IgD-negative memory B cell (primary cell): Measurements from ENCODE around the gene DERL2. TPM values are rescaled to one million over a fixed set of nuclear protein-coding genes. Genes with fewer than 3 reads are reported as not detected.

Experiments
- H3K27ac Mint-ChIP-seq, 3 donors: one replicate each; pipeline ENCODE4 v1.8.0; 2020 to 2022; ENCODE audit warnings: mild to moderate bottlenecking in 3 of 3, mixed read lengths in 3 of 3, moderate library complexity in 1 of 3
- H3K27me3 Mint-ChIP-seq: one replicate; pipeline ENCODE4 v1.8.0; 2021; ENCODE audit warnings: mixed read lengths
- H3K36me3 Mint-ChIP-seq: one replicate; pipeline ENCODE4 v1.8.0; 2020; ENCODE audit warnings: mild to moderate bottlenecking, mixed read lengths
- H3K4me1 Mint-ChIP-seq, 3 donors: one replicate each; pipeline ENCODE4 v1.8.0; 2020 to 2022; ENCODE audit warnings: mixed read lengths in 3 of 3, mild to moderate bottlenecking in 1 of 3
- H3K4me3 Mint-ChIP-seq, 4 donors: one replicate each; pipeline ENCODE4 v1.8.0; 2020 to 2022; ENCODE audit warnings: mild to moderate bottlenecking in 4 of 4, mixed read lengths in 4 of 4, moderate library complexity in 3 of 4
- H3K9me3 Mint-ChIP-seq, 3 donors: one replicate each; pipeline ENCODE4 v1.8.0; 2020 to 2021; ENCODE audit warnings: mixed read lengths in 3 of 3, mild to moderate bottlenecking in 1 of 3
- polyA plus RNA-seq: library from polyadenylated mRNA; unstranded; fragments of 300-500 nt; fragmentation: Illumina TruSeq; gene quantifications from one replicate; pipeline ENCODE4 v1.2.3, GENCODE V29; 2021

Gene DERL2
- 66.7 TPM for polyA plus RNA-seq

DNA sequence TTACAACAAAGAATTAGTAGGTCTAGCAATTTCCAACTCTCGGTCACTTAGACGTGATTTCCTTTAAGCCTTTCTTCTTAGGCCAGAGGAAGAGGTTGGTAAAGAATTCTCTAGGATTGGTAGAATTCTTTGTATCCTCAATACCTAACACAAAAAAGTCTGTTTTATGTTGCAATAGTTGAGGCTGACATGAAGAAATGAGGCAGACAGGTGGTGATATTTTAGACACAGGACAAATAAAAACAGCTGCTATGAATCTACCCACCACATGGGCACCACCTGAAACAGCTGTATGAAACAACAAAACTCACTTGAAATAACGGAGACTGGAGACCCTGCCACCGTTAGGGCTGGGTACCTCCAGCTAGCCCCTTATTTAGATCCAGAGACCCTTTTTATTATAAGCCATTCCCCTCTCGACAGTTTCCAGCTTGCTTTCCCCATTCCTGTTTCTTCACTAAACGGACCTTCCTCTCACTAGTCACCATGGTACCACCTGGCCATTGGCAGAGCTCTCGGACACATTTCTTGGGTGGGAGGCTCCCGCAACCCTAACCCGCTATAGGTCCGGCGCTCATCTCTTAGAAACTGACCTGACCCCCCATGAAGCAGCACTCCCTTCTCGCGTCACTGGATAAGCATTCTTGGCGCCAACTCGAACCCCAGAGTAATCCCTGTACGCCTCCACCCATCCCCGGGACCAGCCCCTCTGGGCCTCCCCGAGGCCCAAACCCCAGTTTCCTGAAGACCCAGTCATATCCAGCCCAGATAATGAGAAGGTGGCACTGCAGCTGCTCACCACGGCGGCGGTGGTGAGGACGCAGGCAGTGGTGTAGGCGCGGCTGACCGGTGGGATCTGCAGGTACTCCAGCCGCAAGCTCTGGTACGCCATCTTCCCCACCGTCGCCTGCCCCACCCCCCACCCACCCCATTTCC lies at the start of gene DERL2:
Gene DERL2, minus strand, starts transcription at position 909 of the 936 bp plus-strand sequence. Its CDS starts 17 bp downstream, at position 892.
- Mint-ChIP-seq H3K4me1 (peaks cover 21 to 44% (median 33%) of the 10 kb centered on the region in 3 donors), H3K4me3 (peak within 1 kb of the TSS; percentile 93 to 98 (median 96)), H3K27ac (peak within 1 kb of the TSS; percentile 99), H3K9me3 (no peaks in the 10 kb centered on the region), H3K36me3 (peaks cover 8% of the 10 kb centered on the region), H3K27me3 (peaks cover 3% of the 10 kb centered on the region)

DNA sequence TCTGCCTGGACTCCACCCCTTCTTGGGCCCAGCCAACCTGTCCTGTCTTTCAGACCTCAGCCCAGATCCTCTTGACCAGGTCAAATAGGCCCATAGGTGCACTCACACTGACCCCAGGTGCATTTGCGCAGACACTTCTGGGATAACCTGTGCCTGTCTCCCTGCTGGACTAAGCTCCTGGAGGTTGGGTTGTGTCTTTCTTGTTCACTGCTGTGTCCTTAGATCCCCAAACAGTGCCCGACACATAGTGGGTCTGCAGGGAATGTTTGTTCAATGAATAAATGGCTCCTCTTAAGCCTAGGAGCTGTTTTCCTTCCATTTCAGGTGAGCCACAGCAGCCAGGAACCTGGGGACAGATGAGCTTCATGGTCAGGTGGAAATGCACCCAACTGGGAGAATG lies 49.5 kb upstream of the DERL2 start:
- Mint-ChIP-seq H3K4me3 (no peak overlapping the region), H3K27me3 (no peaks in the 10 kb centered on the region), H3K4me1 (no peaks in the 10 kb centered on the region), H3K9me3 (no peaks in the 10 kb centered on the region), H3K36me3 (peaks cover 12% of the 10 kb centered on the region), H3K27ac (no peak overlapping the region)

DNA sequence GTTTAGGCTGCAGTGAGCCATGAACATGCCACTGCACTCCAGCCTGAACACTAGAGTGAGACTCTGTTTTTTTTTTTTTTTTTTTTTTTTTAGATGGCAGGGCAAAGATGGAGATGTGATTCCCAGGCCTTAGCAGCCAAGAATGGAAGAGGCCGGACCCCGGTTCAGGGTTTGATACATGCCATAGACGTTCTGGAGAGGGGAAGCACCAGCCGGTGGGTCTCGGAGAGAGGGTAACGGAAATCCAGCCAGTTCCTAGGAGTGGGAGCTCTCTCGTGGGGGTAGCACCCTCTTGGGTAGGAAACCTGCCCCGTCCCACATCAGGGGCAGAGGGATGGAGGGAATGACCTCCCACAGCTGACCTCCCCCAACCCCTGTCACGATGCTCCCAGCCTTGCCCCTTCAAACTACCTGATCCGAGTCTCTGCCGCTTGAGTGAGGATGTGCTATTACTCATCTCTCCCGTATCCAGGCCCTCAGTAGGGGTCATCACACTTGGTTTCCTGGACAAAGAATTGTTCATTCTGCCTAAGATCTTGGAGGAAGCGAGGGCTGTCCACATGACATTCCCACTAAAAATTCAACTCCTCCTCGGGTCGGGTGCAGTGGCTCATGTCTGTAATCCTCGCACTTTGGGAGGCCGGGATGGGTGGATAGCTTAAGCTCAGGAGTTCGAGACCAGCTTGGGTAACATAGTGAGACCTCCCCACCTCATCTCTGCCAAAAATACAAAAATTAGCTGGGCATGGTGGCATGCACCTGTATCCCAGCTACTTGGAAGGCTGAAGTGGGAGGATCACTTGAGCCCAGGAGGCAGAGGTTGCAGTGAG lies 47.7 kb upstream of the DERL2 start:
- H3K9me3 Mint-ChIP-seq: no peaks in the 10 kb centered on the region
- no peaks in the 10 kb centered on the region for H3K4me1 Mint-ChIP-seq
- H3K4me3 Mint-ChIP-seq: no peak overlapping the region
- no peaks in the 10 kb centered on the region for H3K27me3 Mint-ChIP-seq
- H3K27ac Mint-ChIP-seq: no peak overlapping the region
- peaks cover 8% of the 10 kb centered on the region for H3K36me3 Mint-ChIP-seq

DNA sequence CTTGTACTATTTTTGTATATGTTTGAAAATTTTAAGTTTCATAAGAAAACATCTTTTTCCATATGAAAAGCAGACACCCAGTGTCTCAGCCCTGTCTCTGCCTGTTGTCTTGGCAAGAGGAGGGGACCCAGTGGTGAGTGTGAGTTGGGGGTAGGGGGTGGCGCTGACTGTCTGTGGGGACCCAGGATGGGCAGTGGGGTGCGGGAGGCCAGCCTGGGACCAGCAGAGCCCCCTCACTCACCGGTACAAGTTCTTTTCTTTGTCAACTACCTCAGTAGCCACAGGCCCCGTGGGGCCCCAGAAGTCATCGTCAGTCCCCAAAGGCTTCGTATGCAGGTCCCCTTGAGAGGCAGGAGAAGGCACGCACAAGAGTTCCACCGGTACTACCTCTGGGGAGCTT lies 46.6 kb upstream of the DERL2 start:
- Mint-ChIP-seq H3K36me3 (peaks cover 8% of the 10 kb centered on the region), H3K27ac (no peak overlapping the region), H3K27me3 (no peaks in the 10 kb centered on the region), H3K4me1 (peaks cover 0 to 2% (median 0%) of the 10 kb centered on the region in 3 donors), H3K9me3 (no peaks in the 10 kb centered on the region), H3K4me3 (no peak overlapping the region)

DNA sequence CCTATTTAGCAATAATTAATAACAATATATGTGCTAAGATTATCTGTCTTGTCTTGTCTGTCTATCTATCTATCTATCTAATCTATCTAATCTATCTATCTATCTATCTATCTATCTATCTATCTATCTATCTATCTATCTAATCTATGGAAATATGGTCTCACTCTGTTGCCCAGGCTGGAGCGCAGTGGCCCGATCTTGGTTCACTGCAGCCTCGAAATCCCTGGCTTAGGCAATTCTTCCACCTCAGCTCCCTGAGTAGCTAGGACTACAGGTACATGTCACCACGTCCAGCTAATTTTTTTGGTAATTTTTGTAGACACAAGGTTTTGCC lies 45.1 kb upstream of the DERL2 start:
- Mint-ChIP-seq H3K4me1 (peaks cover 0 to 2% (median 0%) of the 10 kb centered on the region in 3 donors), H3K9me3 (no peaks in the 10 kb centered on the region), H3K4me3 (no peak overlapping the region), H3K36me3 (peaks cover 8% of the 10 kb centered on the region), H3K27me3 (no peaks in the 10 kb centered on the region), H3K27ac (no peak overlapping the region)

DNA sequence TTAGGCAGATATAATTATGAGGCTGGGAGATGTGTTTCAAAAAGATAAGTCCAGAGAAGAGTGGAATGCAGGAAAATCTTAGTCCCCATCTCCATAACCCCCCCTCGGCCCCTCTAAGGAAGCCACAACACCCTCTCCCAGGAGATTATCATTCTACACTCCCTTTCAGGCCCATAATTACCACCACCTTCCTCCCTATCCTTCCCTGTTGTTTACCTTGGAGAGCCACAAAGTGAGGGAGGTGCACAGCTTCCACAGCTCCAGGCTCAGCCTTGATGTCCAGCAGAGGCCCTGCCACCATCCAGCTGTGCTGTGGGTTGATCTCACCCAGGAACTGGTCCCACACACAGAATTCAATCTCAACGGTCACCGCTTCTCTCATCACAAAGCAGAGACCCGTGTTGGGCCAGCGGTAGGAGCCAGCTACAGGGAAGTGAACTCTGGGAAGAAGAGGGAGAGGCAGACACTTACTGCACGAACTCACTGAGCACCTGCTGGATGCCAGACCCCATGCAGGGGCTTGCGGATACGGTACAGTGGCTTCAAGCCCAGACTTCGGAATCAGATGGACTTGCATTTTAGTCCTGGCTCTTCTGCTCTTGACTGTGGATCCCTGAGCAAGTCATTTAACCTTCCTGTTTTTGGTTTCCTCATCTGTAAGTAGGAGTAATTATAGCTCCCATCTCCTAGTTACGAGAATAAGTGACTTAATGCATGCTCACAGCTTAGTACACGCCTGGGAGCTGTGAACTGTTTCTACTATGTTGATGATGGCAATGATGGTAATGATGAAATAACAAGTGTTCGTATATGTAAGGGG lies 44.5 kb upstream of the DERL2 start:
- Mint-ChIP-seq H3K9me3 (no peaks in the 10 kb centered on the region), H3K27ac (no peak overlapping the region), H3K4me1 (peaks cover 0 to 2% (median 0%) of the 10 kb centered on the region in 3 donors), H3K36me3 (peaks cover 8% of the 10 kb centered on the region), H3K27me3 (no peaks in the 10 kb centered on the region), H3K4me3 (no peak overlapping the region)

DNA sequence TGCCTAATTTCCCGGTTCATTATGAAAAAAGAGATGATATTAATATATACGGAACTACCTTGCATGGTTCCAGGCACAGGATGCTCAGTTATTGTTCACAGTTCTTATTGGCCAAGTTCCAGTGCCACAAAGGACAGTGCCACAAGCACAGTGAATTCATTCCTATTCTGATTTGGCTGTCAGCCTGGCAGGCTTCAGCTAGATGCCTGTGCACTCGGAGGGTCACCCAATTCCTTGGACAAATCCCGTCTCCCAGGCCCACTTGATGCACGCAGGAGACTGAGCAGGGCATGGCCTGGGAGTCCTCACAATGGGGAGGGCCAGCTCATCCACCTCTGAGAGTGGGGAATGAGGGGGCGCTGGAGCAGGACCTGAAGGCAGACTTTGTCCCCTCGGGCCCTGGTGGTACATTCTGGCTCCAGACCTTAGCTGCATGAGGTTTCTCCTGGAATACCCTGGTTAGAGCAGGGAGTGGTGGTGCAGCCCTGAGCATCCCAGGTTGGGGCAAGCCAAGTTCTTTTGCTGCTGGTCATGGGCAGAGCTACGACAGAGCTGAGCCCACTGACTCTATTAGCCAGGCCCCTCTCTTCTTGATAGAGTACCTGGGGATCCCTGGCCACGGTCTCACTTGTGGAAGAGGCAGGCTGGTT lies 41.7 kb upstream of the DERL2 start:
- H3K27ac Mint-ChIP-seq: no peak overlapping the region
- H3K27me3 Mint-ChIP-seq: no peaks in the 10 kb centered on the region
- peaks cover 11% of the 10 kb centered on the region for H3K36me3 Mint-ChIP-seq
- no peak overlapping the region for H3K4me3 Mint-ChIP-seq
- H3K9me3 Mint-ChIP-seq: no peaks in the 10 kb centered on the region
- H3K4me1 Mint-ChIP-seq: peaks cover 0 to 2% (median 0%) of the 10 kb centered on the region in 3 donors

DNA sequence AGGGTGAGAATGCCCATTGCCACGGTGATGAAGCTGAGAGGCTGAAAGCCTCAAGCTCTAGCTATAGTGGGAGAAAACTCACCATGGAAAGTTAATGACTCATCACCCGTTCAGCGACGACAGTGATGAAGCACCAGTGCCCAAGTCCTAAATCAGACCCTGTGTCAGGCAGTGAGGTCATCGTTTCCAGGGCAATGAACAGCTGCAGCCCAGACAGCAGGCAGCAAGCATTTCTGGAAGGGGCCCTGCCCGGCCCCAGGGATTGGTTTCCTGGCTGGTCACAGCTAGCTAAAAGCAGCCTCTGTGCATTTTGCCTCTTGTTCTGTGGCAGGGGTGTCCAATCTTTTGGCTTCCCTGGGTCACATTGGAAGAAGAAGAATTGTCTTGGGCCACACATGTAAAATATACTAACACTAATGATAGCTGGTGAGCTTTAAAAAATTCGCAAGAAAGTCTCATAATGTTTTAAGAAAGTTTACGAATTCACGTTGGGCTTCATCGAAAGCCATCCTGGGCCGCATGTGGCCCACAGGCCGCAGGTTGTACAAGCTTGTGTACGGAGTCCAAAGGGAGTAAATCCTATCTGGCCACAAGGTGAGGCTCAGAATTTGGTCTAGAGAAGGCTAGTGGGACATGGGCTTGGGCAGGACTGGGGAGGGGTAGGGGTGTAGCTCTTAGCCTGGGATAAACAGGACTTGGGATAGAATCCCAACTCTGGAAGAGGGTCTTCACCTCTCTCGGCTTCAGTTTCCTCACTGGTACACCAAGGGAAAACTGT lies 41.0 kb upstream of the DERL2 start:
- Mint-ChIP-seq H3K4me1 (peaks cover 0 to 2% (median 0%) of the 10 kb centered on the region in 3 donors), H3K9me3 (no peaks in the 10 kb centered on the region), H3K27ac (no peak overlapping the region), H3K36me3 (peaks cover 7% of the 10 kb centered on the region), H3K4me3 (no peak overlapping the region), H3K27me3 (no peaks in the 10 kb centered on the region)

DNA sequence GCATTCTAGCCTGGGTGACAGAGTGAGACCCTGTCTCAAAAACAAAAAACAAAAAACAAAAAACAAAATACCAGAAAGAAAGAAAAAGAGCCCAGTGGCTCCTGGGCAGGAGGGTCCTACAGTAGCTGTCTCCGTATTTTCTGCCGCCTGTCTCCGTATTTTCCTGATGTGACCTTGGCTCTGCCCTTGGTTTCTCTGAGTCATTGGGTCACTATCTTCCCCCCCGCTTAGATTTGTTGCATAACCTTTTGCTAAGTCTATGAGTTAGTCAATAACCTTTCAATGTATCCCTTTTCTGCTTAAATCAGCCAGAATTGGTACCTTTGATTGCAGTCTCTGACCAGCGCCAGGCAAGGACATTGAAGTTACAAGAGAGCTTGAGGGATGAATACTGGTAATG lies 37.3 kb upstream of the DERL2 start:
- Mint-ChIP-seq H3K27me3 (no peaks in the 10 kb centered on the region), H3K9me3 (no peaks in the 10 kb centered on the region), H3K4me1 (peaks cover 0 to 4% (median 0%) of the 10 kb centered on the region in 3 donors), H3K36me3 (peaks cover 10% of the 10 kb centered on the region), H3K27ac (peak overlapping the region in 1 of 3 donors; percentile 18), H3K4me3 (no peak overlapping the region)

DNA sequence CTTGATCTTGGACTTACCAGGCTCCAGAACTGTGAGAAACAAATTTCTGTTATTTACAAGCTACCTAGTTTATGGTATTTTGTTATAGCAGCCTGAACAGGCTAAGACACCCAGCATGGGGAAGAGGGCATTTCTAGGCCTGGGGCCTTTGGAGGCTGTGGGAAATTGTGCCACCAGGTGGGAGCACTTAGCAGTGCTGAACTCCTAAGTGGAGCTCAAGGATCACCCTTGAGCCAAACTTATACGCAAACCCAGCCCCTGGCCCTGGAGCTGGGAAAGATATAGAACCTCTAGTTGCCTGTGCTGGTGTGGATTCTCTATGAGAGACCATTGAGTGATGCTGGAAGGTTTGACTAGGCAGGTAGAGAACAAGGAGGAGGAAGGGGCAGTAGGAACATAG lies 36.5 kb upstream of the DERL2 start:
- peaks cover 17% of the 10 kb centered on the region for H3K36me3 Mint-ChIP-seq
- H3K4me1 Mint-ChIP-seq: peaks cover 0 to 2% (median 0%) of the 10 kb centered on the region in 3 donors
- no peaks in the 10 kb centered on the region for H3K27me3 Mint-ChIP-seq
- no peaks in the 10 kb centered on the region for H3K9me3 Mint-ChIP-seq
- H3K27ac Mint-ChIP-seq: peak overlapping the region in 2 of 3 donors; percentile 8 to 18
- no peak overlapping the region for H3K4me3 Mint-ChIP-seq

DNA sequence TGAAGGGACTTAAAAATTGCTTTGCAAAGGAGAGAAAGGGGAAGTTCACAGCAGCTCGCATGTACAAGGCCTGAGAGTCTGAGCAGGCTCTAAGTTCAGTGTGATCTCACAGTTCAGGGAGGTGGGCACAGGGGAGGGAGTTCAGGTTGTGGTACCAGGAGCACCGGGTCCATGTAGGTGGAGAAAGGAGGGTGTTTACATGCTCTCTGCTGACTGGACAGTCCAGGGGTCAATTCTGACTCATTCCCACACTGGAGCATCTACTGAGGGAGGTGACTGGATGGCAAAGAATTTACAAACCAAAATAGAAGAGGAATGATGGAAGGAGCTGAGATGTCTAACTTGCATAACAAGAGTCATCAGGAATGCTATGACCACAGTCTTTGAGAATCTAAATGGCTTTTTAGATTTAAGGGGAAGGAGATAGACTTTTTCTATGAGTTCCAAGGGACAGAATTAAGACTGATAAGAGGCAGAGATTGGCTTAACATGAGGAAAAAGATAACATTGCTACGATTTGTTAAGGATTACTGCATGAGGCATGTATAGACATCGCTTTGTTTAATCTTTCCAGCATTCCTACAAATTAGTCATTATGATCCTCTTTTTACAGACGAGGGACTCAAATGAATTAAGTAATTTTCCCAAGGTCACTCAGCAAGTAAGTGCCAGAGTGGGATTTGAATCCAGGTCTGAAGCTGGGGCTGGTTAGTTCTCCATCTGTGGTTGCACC lies 30.2 kb upstream of the DERL2 start:
- H3K4me1 Mint-ChIP-seq: peaks cover 4 to 9% (median 6%) of the 10 kb centered on the region in 3 donors
- no peaks in the 10 kb centered on the region for H3K9me3 Mint-ChIP-seq
- no peaks in the 10 kb centered on the region for H3K27me3 Mint-ChIP-seq
- H3K4me3 Mint-ChIP-seq: no peak overlapping the region
- H3K36me3 Mint-ChIP-seq: peaks cover 20% of the 10 kb centered on the region
- H3K27ac Mint-ChIP-seq: no peak overlapping the region

DNA sequence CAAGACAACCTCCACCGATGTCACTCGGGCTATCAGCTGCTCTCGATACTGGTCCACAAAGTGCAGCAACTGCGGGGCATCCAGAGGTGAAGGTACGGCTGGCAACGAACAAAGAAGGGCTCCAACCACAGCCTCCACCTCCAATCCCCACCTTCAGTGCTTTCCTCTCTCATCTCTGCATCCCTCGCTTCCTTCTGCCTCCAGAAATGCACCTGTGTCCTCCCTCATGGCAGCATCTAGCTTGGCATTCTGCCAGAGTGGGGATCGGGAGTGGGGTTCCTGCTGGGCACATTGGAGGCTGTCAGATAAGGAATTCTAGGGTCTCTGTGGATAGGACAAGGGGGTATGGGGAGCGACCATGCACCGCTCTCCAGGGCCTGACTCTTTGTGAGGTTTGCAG lies 29.0 kb upstream of the DERL2 start:
- Mint-ChIP-seq H3K4me1 (peaks cover 4 to 9% (median 6%) of the 10 kb centered on the region in 3 donors), H3K36me3 (peaks cover 16% of the 10 kb centered on the region), H3K4me3 (no peak overlapping the region), H3K27me3 (no peaks in the 10 kb centered on the region), H3K27ac (no peak overlapping the region), H3K9me3 (no peaks in the 10 kb centered on the region)

DNA sequence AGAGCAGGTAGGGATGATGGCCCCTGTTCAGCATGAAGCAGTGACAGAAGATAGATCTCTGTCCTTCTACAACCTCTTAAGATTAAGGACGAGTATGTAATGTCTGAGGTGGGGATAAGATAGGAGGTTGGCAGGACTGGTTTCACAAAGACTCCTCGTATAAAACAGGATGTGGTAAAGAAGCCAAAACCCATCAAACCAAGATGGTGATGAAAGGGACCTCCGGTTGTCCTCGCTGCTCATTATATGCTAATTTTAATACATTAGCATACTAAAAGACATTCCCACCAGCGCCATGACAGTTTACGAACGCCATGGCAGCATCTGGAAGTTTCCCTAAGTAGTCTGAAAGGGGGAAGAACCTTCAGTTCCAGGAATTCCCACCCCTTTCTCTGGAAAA lies 27.6 kb upstream of the DERL2 start:
- no peaks in the 10 kb centered on the region for H3K27me3 Mint-ChIP-seq
- peaks cover 4 to 9% (median 6%) of the 10 kb centered on the region in 3 donors for H3K4me1 Mint-ChIP-seq
- H3K4me3 Mint-ChIP-seq: no peak overlapping the region
- H3K36me3 Mint-ChIP-seq: peaks cover 16% of the 10 kb centered on the region
- peak overlapping the region in 1 of 3 donors; percentile 72 for H3K27ac Mint-ChIP-seq
- H3K9me3 Mint-ChIP-seq: no peaks in the 10 kb centered on the region
